Sigmoid colon (tissue), 4 donors: ENCODE data around the gene CYP4F3.

Experiments used
- CTCF ChIP-seq, 4 experiments: fragments of 450-650 bp in 3 of 4; fragments of 200-600 bp in 1 of 4; IDR thresholded peaks; one replicate each; pipeline ENCODE4 v1.5.1; 2016 to 2019; ENCODE audit warnings: antibody characterized with exemption in 4 of 4, mild to moderate bottlenecking in 3 of 4, moderate library complexity in 2 of 4
- POLR2A ChIP-seq, 2 donors: fragments of 450-650 bp; IDR thresholded peaks; one replicate each; pipeline ENCODE4 v1.6.1; 2016; ENCODE audit warnings: antibody characterized with exemption in 2 of 2, mild to moderate bottlenecking in 2 of 2, moderate library complexity in 2 of 2
- POLR2AphosphoS5 ChIP-seq, 4 donors: sonication (generic); formaldehyde crosslinking; IDR thresholded peaks; one replicate each; pipeline ENCODE4 v1.6.1; 2017; ENCODE audit warnings: antibody characterized with exemption in 4 of 4

DNA sequence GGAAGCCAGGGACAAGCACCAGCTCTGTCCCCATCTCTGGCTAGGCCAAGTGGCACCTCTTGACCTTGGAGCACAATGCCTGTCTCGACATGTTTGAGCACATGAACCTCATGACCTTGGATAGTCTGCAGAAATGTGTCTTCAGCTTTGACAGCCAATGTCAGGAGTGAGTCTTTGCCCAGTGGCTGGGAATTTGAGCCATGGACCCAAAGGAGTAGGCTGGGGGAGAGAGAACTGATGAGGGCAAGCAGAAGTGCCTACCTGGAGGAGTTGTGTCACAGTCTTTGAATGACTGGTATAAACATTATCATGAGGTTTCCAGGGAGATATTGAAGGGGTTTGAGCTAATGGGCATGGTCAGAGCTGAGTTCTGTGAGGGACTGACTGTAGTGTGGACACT, 25.5 kb downstream of the CYP4F3 start:
- TF ChIP-seq CTCF (IDR thresholded peaks at IDR 0.05): no peak
- TF ChIP-seq POLR2A (IDR thresholded peaks at IDR 0.05): no peak
- no peak for TF ChIP-seq POLR2AphosphoS5 (IDR thresholded peaks at IDR 0.05)
